Liver (tissue), 9 donors: ENCODE measurements around the gene DMRTB1. TPM values are rescaled to one million over a fixed set of nuclear protein-coding genes. Genes with fewer than 3 reads are reported as not detected.

Experiments
- DNase-seq: peaks from one replicate; pipeline ENCODE4 v3.0.0-alpha.2; 2017; ENCODE audit warnings: low spot score
- H3K27ac ChIP-seq, 2 donors: one replicate each; pipeline ENCODE4 v1.7.0; 2013; ENCODE audit warnings: inconsistent platforms in 2 of 2, low read length in 2 of 2, control low read depth in 1 of 2, low read depth in 1 of 2, mild to moderate bottlenecking in 1 of 2
- H3K27me3 ChIP-seq, 4 donors: one replicate each; pipeline versions ENCODE4 v1.6.1 to v1.7.0; 2013; ENCODE audit warnings: low read length in 3 of 4, inconsistent platforms in 1 of 4, mild to moderate bottlenecking in 1 of 4, moderate library complexity in 1 of 4; ENCODE audit not compliant: control insufficient read depth in 4 of 4, insufficient read depth in 4 of 4
- H3K36me3 ChIP-seq, 4 donors: one replicate each; pipeline versions ENCODE4 v1.6.1 to v1.7.0; 2013; ENCODE audit warnings: low read length in 3 of 4, mild to moderate bottlenecking in 3 of 4, low read depth in 1 of 4, moderate library complexity in 1 of 4; ENCODE audit not compliant: control insufficient read depth in 4 of 4, insufficient read depth in 3 of 4
- H3K4me1 ChIP-seq, 4 donors: one replicate each; pipeline versions ENCODE4 v1.6.1 to v1.7.0; 2013; ENCODE audit warnings: low read length in 3 of 4, mild to moderate bottlenecking in 3 of 4, moderate library complexity in 1 of 4; ENCODE audit not compliant: control insufficient read depth in 4 of 4, insufficient read depth in 4 of 4
- H3K4me3 ChIP-seq, 3 donors: one replicate each; pipeline versions ENCODE4 v1.6.1 to v1.7.0; 2013; ENCODE audit warnings: low read length in 3 of 3, control low read depth in 1 of 3, low read depth in 1 of 3, mild to moderate bottlenecking in 1 of 3
- H3K9ac ChIP-seq, 2 donors: one replicate each; pipeline ENCODE4 v1.7.0; 2013; ENCODE audit warnings: low read length in 2 of 2, mild to moderate bottlenecking in 2 of 2, moderate library complexity in 2 of 2, control low read depth in 1 of 2, low read depth in 1 of 2
- H3K9me3 ChIP-seq, 4 donors: one replicate each; pipeline versions ENCODE4 v1.6.1 to v1.7.0; 2013; ENCODE audit warnings: low read length in 3 of 4; ENCODE audit not compliant: control insufficient read depth in 4 of 4
- FOXA1 ChIP-seq: IDR thresholded peaks from 2 replicates; pipeline ENCODE4 v1.6.1; 2016; ENCODE audit warnings: antibody characterized with exemption
- FOXA2 ChIP-seq: IDR thresholded peaks from 2 replicates; pipeline ENCODE4 v1.6.1; 2016; ENCODE audit warnings: antibody characterized with exemption
- HNF4A ChIP-seq, 2 donors: conservative IDR thresholded peaks; 2 replicates each; pipeline ENCODE4 v1.6.1; 2016; ENCODE audit warnings: antibody characterized with exemption in 2 of 2, mild to moderate bottlenecking in 2 of 2
- HNF4G ChIP-seq: IDR thresholded peaks from 2 replicates; pipeline ENCODE4 v1.6.1; 2016; ENCODE audit warnings: antibody characterized with exemption
- NR2F2 ChIP-seq: IDR thresholded peaks from 2 replicates; pipeline ENCODE4 v1.6.1; 2016; ENCODE audit warnings: antibody characterized with exemption
- RAD21 ChIP-seq, 2 donors: IDR thresholded peaks; 2 replicates each; pipeline ENCODE4 v1.6.1; 2016; ENCODE audit warnings: antibody characterized with exemption in 2 of 2, mild to moderate bottlenecking in 2 of 2
- RXRA ChIP-seq, 2 donors: IDR thresholded peaks; 2 replicates each; pipeline ENCODE4 v1.6.1; 2017 to 2018; ENCODE audit warnings: antibody characterized with exemption in 2 of 2, mild to moderate bottlenecking in 1 of 2
- TAF1 ChIP-seq: conservative IDR thresholded peaks from 2 replicates; pipeline ENCODE4 v1.6.1; 2016; ENCODE audit warnings: antibody characterized with exemption, mild to moderate bottlenecking
- YY1 ChIP-seq: IDR thresholded peaks from 2 replicates; pipeline ENCODE4 v1.6.1; 2016; ENCODE audit warnings: antibody characterized with exemption, mild to moderate bottlenecking
- WGBS: extraction: QIAGEN DNeasy Blood & Tissue Kit; methylation state at CpG from one replicate; pipeline ENCODE4 v1.1.7; 2013; 5-methylcytosine and 5-hydroxymethylcytosine counted together
- polyA plus RNA-seq, 2 donors: library from polyadenylated mRNA; stranded (reverse) in 1 of 2; unstranded in 1 of 2; fragments of 200-250 nt in 1 of 2; fragments of >200 nt in 1 of 2; fragmentation: Nextera tagmentation in 1 of 2; extraction: Ambion mirVana in 1 of 2; gene quantifications; one replicate each; pipeline versions ENCODE4 v1.2.1 to v1.2.3, GENCODE V29; 2013 to 2015
- total RNA-seq, 2 donors: library from RNA; depleted of rRNA; stranded (reverse); fragments of >200 nt; gene quantifications; one replicate each; pipeline ENCODE4 v1.2.3, GENCODE V29; 2014
- TF ChIP-seq, protein P1 (sequence below): IDR thresholded peaks from 2 replicates; pipeline ENCODE4 v1.6.1; 2016; ENCODE audit warnings: antibody characterized with exemption
- TF ChIP-seq, protein P2 (sequence below): IDR thresholded peaks from 2 replicates; pipeline ENCODE4 v1.6.1; 2016; ENCODE audit warnings: antibody characterized with exemption, mild to moderate bottlenecking
- TF ChIP-seq, protein P3 (sequence below): IDR thresholded peaks from 2 replicates; pipeline ENCODE4 v1.6.1; 2016; ENCODE audit warnings: antibody characterized with exemption
- TF ChIP-seq, protein P4 (sequence below): IDR thresholded peaks from 2 replicates; pipeline ENCODE4 v1.6.1; 2016; ENCODE audit warnings: antibody characterized with exemption
- donor health status: healthy.
- donor health status: healthy.
- donor health status: healthy.
- donor health status: healthy.
- donor health status: healthy.

Gene DMRTB1
- total and polyA plus RNA-seq, 4 donors, result not detected

DNA sequence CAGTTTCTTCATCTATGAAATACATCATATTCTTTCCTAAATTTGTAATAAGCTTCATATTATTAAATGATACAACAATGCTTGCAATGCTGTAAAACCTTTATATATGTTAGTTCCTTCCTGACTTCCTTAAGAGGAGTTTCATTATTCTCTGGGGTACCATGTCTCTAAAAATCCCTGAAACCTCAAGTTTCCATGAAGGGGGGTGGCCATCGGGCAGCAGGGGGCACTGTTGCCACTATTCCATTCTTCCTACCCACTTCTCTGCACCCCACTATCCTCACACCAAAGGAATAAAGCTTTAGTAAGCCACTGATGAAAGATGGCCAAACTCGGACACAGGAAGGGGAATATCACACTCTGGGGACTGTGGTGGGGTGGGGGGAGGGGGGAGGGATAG is 9.0 kb upstream of the DMRTB1 start:
- Histone ChIP-seq H3K27ac (no peak overlapping the region), H3K36me3 (no peaks in the 10 kb centered on the region), H3K4me3 (no peak overlapping the region), H3K9me3 (no peaks in the 10 kb centered on the region), H3K4me1 (no peaks in the 10 kb centered on the region), H3K27me3 (peaks cover 0 to 5% (median 2%) of the 10 kb centered on the region in 4 donors), H3K9ac (no peak overlapping the region)
- no peak for DNase-seq
- WGBS, result 23% methylated on average over 2 of the region's 2 CpGs
- no peak for TF ChIP-seq HNF4A (conservative IDR thresholded peaks at IDR 0.05)
- TF ChIP-seq HNF4G, result no peak
- TF ChIP-seq RXRA (IDR thresholded peaks at IDR 0.05), result no peak
- TF ChIP-seq, protein P1, sequence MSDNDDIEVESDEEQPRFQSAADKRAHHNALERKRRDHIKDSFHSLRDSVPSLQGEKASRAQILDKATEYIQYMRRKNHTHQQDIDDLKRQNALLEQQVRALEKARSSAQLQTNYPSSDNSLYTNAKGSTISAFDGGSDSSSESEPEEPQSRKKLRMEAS, result no peak
- TF ChIP-seq, protein P2, sequence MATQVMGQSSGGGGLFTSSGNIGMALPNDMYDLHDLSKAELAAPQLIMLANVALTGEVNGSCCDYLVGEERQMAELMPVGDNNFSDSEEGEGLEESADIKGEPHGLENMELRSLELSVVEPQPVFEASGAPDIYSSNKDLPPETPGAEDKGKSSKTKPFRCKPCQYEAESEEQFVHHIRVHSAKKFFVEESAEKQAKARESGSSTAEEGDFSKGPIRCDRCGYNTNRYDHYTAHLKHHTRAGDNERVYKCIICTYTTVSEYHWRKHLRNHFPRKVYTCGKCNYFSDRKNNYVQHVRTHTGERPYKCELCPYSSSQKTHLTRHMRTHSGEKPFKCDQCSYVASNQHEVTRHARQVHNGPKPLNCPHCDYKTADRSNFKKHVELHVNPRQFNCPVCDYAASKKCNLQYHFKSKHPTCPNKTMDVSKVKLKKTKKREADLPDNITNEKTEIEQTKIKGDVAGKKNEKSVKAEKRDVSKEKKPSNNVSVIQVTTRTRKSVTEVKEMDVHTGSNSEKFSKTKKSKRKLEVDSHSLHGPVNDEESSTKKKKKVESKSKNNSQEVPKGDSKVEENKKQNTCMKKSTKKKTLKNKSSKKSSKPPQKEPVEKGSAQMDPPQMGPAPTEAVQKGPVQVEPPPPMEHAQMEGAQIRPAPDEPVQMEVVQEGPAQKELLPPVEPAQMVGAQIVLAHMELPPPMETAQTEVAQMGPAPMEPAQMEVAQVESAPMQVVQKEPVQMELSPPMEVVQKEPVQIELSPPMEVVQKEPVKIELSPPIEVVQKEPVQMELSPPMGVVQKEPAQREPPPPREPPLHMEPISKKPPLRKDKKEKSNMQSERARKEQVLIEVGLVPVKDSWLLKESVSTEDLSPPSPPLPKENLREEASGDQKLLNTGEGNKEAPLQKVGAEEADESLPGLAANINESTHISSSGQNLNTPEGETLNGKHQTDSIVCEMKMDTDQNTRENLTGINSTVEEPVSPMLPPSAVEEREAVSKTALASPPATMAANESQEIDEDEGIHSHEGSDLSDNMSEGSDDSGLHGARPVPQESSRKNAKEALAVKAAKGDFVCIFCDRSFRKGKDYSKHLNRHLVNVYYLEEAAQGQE, result no peak
- TF ChIP-seq, protein P3, sequence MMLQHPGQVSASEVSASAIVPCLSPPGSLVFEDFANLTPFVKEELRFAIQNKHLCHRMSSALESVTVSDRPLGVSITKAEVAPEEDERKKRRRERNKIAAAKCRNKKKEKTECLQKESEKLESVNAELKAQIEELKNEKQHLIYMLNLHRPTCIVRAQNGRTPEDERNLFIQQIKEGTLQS, result no peak
- no peak for TF ChIP-seq NR2F2
- no peak for TF ChIP-seq FOXA1

DNA sequence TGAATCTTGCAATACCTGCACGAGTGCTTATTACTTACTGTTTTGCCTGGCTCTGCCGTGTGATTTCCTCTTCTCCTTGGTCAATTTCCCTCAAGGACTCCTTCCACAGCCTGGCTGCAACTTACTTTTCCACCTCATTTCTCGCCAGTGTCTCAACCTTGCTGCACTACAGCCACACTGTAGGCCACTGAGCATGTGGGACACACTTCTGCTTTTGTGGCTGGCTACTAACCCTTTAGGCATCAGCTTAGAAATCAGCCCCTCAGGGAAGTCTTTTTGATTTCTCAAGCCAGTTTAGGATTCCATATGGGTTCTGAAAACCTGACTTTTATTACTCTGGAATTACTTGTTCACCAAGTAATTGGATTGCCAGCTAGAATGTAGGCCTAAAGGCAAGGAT is 5.2 kb upstream of the DMRTB1 start:
- no peaks in the 10 kb centered on the region for H3K4me1 ChIP-seq
- no peak overlapping the region for H3K4me3 ChIP-seq
- no peak for DNase-seq
- TF ChIP-seq RAD21 (IDR thresholded peaks at IDR 0.05) (no peak), TAF1 (no peak), FOXA2 (no peak), YY1 (no peak)
- TF ChIP-seq, protein P2, result no peak
- TF ChIP-seq, protein P4, sequence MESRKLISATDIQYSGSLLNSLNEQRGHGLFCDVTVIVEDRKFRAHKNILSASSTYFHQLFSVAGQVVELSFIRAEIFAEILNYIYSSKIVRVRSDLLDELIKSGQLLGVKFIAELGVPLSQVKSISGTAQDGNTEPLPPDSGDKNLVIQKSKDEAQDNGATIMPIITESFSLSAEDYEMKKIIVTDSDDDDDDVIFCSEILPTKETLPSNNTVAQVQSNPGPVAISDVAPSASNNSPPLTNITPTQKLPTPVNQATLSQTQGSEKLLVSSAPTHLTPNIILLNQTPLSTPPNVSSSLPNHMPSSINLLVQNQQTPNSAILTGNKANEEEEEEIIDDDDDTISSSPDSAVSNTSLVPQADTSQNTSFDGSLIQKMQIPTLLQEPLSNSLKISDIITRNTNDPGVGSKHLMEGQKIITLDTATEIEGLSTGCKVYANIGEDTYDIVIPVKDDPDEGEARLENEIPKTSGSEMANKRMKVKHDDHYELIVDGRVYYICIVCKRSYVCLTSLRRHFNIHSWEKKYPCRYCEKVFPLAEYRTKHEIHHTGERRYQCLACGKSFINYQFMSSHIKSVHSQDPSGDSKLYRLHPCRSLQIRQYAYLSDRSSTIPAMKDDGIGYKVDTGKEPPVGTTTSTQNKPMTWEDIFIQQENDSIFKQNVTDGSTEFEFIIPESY, result no peak
- no peaks in the 10 kb centered on the region for H3K36me3 ChIP-seq
- no peak overlapping the region for H3K9ac ChIP-seq
- no peak overlapping the region for H3K27ac ChIP-seq
- peaks cover 0 to 4% (median 0%) of the 10 kb centered on the region in 4 donors for H3K27me3 ChIP-seq
- H3K9me3 ChIP-seq, result no peaks in the 10 kb centered on the region
- 90% methylated on average over 3 of the region's 3 CpGs for WGBS
